H1 (cell line): ENCODE results near the gene DCLRE1A. TPM values are rescaled to one million over a fixed set of nuclear protein-coding genes. Genes with fewer than 3 reads are reported as not detected.

Source experiments
- CTCF ChIA-PET: fragments of 300-600 bp; sonication (Branson Sonifier 250); formaldehyde crosslinking; loops from one replicate; lab custom pipeline; 2021; ENCODE audit not compliant: partially characterized antibody; lab: Charles Lee
- POLR2A ChIA-PET: fragments of 300-600 bp; sonication (Branson Sonifier 250); formaldehyde crosslinking; loops from one replicate; lab custom pipeline; 2021; ENCODE audit warnings: inconsistent platforms; ENCODE audit not compliant: partially characterized antibody; lab: Charles Lee
- DNase-seq, 2 experiments: peaks; one replicate each; pipeline versions ENCODE4 v3.0.0 to v3.0.0-alpha.2; 2010 to 2022; ENCODE audit warnings: low spot score in 2 of 2, low read depth in 1 of 2, mixed read lengths in 1 of 2
- FAIRE-seq: peaks from 2 replicates; lab custom pipeline; 2011; peaks lifted over from hg19 to GRCh38; lab: Jason Lieb, UNC
- H2AFZ ChIP-seq: 2 replicates; pipeline ENCODE4 v1.8.1; 2012; ENCODE audit warnings: low read length, inconsistent platforms
- H2AK5ac ChIP-seq: 2 replicates; pipeline ENCODE4 v1.6.1; 2013; ENCODE audit warnings: low read depth, low read length
- H2BK120ac ChIP-seq: replicated peaks from 2 replicates; pipeline ENCODE3; 2013; ENCODE audit warnings: low read depth, low read length, inconsistent platforms
- H2BK12ac ChIP-seq: 2 replicates; pipeline ENCODE4 v1.6.1; 2013; ENCODE audit warnings: low read depth, low read length
- H2BK15ac ChIP-seq: 2 replicates; pipeline ENCODE4 v1.6.1; 2013; ENCODE audit warnings: low read length
- H2BK20ac ChIP-seq: 2 replicates; pipeline ENCODE4 v1.6.1; 2013; ENCODE audit warnings: low read length
- H2BK5ac ChIP-seq: 2 replicates; pipeline ENCODE4 v1.6.1; 2013; ENCODE audit warnings: low read depth, low read length
- H3K14ac ChIP-seq: 2 replicates; pipeline ENCODE4 v1.6.1; 2013; ENCODE audit warnings: inconsistent platforms; ENCODE audit not compliant: insufficient read length
- H3K18ac ChIP-seq: 2 replicates; pipeline ENCODE4 v1.6.1; 2013; ENCODE audit warnings: low read length; ENCODE audit errors: extremely low read depth
- H3K23ac ChIP-seq: 2 replicates; pipeline ENCODE4 v1.6.1; 2013; ENCODE audit warnings: inconsistent platforms; ENCODE audit not compliant: insufficient read length
- H3K23me2 ChIP-seq: 2 replicates; pipeline ENCODE4 v1.6.1; 2013; ENCODE audit warnings: low read depth, low read length
- H3K27ac ChIP-seq: 2 replicates; pipeline ENCODE4 v1.6.1; 2011; ENCODE audit warnings: low read depth, low read length, inconsistent platforms
- H3K27me3 ChIP-seq, 4 experiments: replicated peaks in 1 of 4; 1 replicate in 1 of 4; 2 replicates in 3 of 4; pipeline versions ENCODE4 v1.6.1 to v1.8.1; 2011 to 2013; ENCODE audit warnings: low read length in 3 of 4, mild to moderate bottlenecking in 3 of 4, inconsistent platforms in 2 of 4, mixed read lengths in 2 of 4, moderate library complexity in 1 of 4; ENCODE audit not compliant: control insufficient read depth in 3 of 4, insufficient read depth in 3 of 4; ENCODE audit errors: extremely low read depth in 1 of 4
- H3K36me3 ChIP-seq, 4 experiments: 2 replicates each; pipeline versions ENCODE4 v1.6.1 to v1.8.1; 2011 to 2013; ENCODE audit warnings: mild to moderate bottlenecking in 4 of 4, low read length in 3 of 4, moderate library complexity in 2 of 4, control low read depth in 1 of 4, inconsistent platforms in 1 of 4; ENCODE audit not compliant: insufficient read depth in 4 of 4, control insufficient read depth in 2 of 4
- H3K4ac ChIP-seq: replicated peaks from 2 replicates; pipeline ENCODE3; 2013; ENCODE audit warnings: low read length, low read depth, mixed read lengths, inconsistent platforms; ENCODE audit not compliant: insufficient read length
- H3K4me1 ChIP-seq, 4 experiments: replicated peaks in 1 of 4; 1 replicate in 1 of 4; 2 replicates in 3 of 4; pipeline versions ENCODE4 v1.6.1 to v1.8.1; 2011 to 2013; ENCODE audit warnings: low read length in 3 of 4, inconsistent platforms in 2 of 4, mixed read lengths in 1 of 4; ENCODE audit not compliant: insufficient read depth in 4 of 4, control insufficient read depth in 3 of 4
- H3K4me2 ChIP-seq, 2 experiments: 2 replicates each; pipeline versions ENCODE4 v1.6.1 to v1.8.1; 2011 to 2013; ENCODE audit warnings: low read depth in 2 of 2, low read length in 2 of 2, control low read depth in 1 of 2, inconsistent platforms in 1 of 2, mild to moderate bottlenecking in 1 of 2; ENCODE audit not compliant: insufficient read depth in 1 of 2
- H3K4me3 ChIP-seq, 4 experiments: fragments of 200-600, 300-600 bp in 1 of 4; sonication (generic), shearing (Covaris generic), sonication (Bioruptor Twin) in 1 of 4; 2 replicates each; pipeline versions ENCODE4 v1.5.1 to v1.8.1; 2011 to 2016; ENCODE audit warnings: low read length in 4 of 4, low read depth in 3 of 4, control low read depth in 2 of 4, inconsistent platforms in 2 of 4, mild to moderate bottlenecking in 2 of 4, mixed read lengths in 1 of 4, moderate library complexity in 1 of 4; ENCODE audit not compliant: insufficient read depth in 2 of 4; ENCODE audit errors: extremely low read depth in 1 of 4
- H3K56ac ChIP-seq: replicated peaks from 2 replicates; pipeline ENCODE3; 2013; ENCODE audit warnings: low read depth, mild to moderate bottlenecking, mixed read lengths, low read length, inconsistent platforms; ENCODE audit not compliant: insufficient read length
- H3K79me1 ChIP-seq: 2 replicates; pipeline ENCODE4 v1.6.1; 2013; ENCODE audit warnings: low read depth, low read length, control low read depth
- H3K79me2 ChIP-seq, 2 experiments: 2 replicates each; pipeline versions ENCODE4 v1.6.1 to v1.8.1; 2012 to 2013; ENCODE audit warnings: low read length in 2 of 2, mild to moderate bottlenecking in 2 of 2, inconsistent platforms in 1 of 2; ENCODE audit not compliant: insufficient read depth in 2 of 2, control insufficient read depth in 1 of 2
- H3K9ac ChIP-seq, 4 experiments: replicated peaks in 1 of 4; 1 replicate in 1 of 4; 2 replicates in 3 of 4; pipeline versions ENCODE4 v1.6.1 to v1.8.1; 2011 to 2013; ENCODE audit warnings: low read depth in 3 of 4, low read length in 3 of 4, control low read depth in 2 of 4, mild to moderate bottlenecking in 2 of 4, moderate library complexity in 2 of 4, inconsistent platforms in 1 of 4; ENCODE audit errors: extremely low read depth in 1 of 4
- H3K9me3 ChIP-seq, 2 experiments: 2 replicates each; pipeline versions ENCODE4 v1.6.1 to v1.8.1; 2012 to 2013; ENCODE audit warnings: mild to moderate bottlenecking in 2 of 2, moderate library complexity in 2 of 2, control low read depth in 1 of 2, inconsistent platforms in 1 of 2, low read depth in 1 of 2, low read length in 1 of 2, mixed read lengths in 1 of 2; ENCODE audit not compliant: insufficient read depth in 2 of 2
- H4K20me1 ChIP-seq, 2 experiments: replicated peaks in 1 of 2; 2 replicates each; pipeline versions ENCODE3 to v1.8.1; 2011 to 2013; ENCODE audit warnings: inconsistent platforms in 2 of 2, low read length in 2 of 2, mild to moderate bottlenecking in 1 of 2; ENCODE audit not compliant: insufficient read depth in 2 of 2, control insufficient read depth in 1 of 2
- H4K5ac ChIP-seq: 2 replicates; pipeline ENCODE4 v1.6.1; 2013; ENCODE audit warnings: low read length, low read depth, mixed read lengths, inconsistent platforms; ENCODE audit not compliant: insufficient read length
- H4K8ac ChIP-seq: 2 replicates; pipeline ENCODE4 v1.8.0; 2013; ENCODE audit warnings: mild to moderate bottlenecking, moderate library complexity, low read length, inconsistent platforms; ENCODE audit not compliant: insufficient read depth; ENCODE audit errors: extremely low read depth
- H4K91ac ChIP-seq: replicated peaks from 2 replicates; pipeline ENCODE3; 2013; ENCODE audit warnings: low read length, mixed read lengths, inconsistent platforms; ENCODE audit not compliant: insufficient read length
- CTBP2 ChIP-seq: IDR thresholded peaks from 2 replicates; pipeline ENCODE4 v1.7.0; 2011; ENCODE audit warnings: borderline replicate concordance, mild to moderate bottlenecking, moderate library complexity, mixed read lengths, low read length; ENCODE audit not compliant: insufficient read depth, insufficient read length
- GABPA ChIP-seq: IDR thresholded peaks from 2 replicates; pipeline ENCODE4 v1.6.1; 2011; ENCODE audit warnings: mild to moderate bottlenecking, low read length, moderate library complexity, borderline replicate concordance; ENCODE audit not compliant: insufficient read depth
- NRF1 ChIP-seq: IDR thresholded peaks from 2 replicates; pipeline ENCODE4 v1.6.1; 2011; ENCODE audit warnings: mild to moderate bottlenecking, low read depth, low read length, improper control_type of control experiment
- POLR2A ChIP-seq, 2 experiments: IDR thresholded peaks; 1 replicate in 1 of 2; 2 replicates in 1 of 2; pipeline ENCODE4 v1.6.1; 2011; ENCODE audit warnings: low read depth in 2 of 2, low read length in 2 of 2, mild to moderate bottlenecking in 2 of 2; ENCODE audit errors: control extremely low read depth in 1 of 2
- POU5F1 ChIP-seq: IDR thresholded peaks from 2 replicates; pipeline ENCODE4 v1.6.1; 2011; ENCODE audit warnings: low read depth, mild to moderate bottlenecking, low read length, moderate library complexity
- TAF1 ChIP-seq: IDR thresholded peaks from 2 replicates; pipeline ENCODE4 v1.6.1; 2011; ENCODE audit warnings: mild to moderate bottlenecking, low read depth, low read length
- TAF7 ChIP-seq: optimal IDR thresholded peaks from 2 replicates; pipeline ENCODE3; 2011; ENCODE audit warnings: low read depth, mild to moderate bottlenecking, inconsistent platforms, low read length, moderate library complexity, borderline replicate concordance
- TBP ChIP-seq: IDR thresholded peaks from 2 replicates; pipeline ENCODE4 v1.6.1; 2011; ENCODE audit warnings: low read depth, low read length, improper control_type of control experiment
- TCF12 ChIP-seq: IDR thresholded peaks from 2 replicates; pipeline ENCODE4 v1.6.1; 2011; ENCODE audit warnings: low read depth, mild to moderate bottlenecking, low read length
- YY1 ChIP-seq: IDR thresholded peaks from 2 replicates; pipeline ENCODE4 v1.6.1; 2011; ENCODE audit warnings: low read depth, mild to moderate bottlenecking, low read length
- WGBS, 2 experiments: shearing (Covaris generic) in 1 of 2; methylation state at CpG; one replicate each; pipeline versions ENCODE4 v1.1.6 to v1.1.7; 2013 to 2015; ENCODE audit warnings: low lambda C conversion rate in 2 of 2, mixed read lengths in 2 of 2, inconsistent platforms in 1 of 2, low coverage in 1 of 2, missing lambda C conversion rate in 1 of 2; ENCODE audit not compliant: insufficient replicate concordance in 2 of 2, insufficient coverage in 1 of 2, insufficient read length in 1 of 2; ENCODE audit errors: extremely low coverage in 1 of 2, missing lambda C conversion rate in 1 of 2; 5-methylcytosine and 5-hydroxymethylcytosine counted together
- polyA plus RNA-seq, 7 experiments: library from polyadenylated mRNA; depleted of rRNA in 3 of 7; stranded (reverse) in 5 of 7; unstranded in 2 of 7; fragments of >200 nt in 5 of 7; fragments of 200-250 nt in 2 of 7; gene quantifications; 1 replicate in 5 of 7; 2 replicates in 1 of 7; 4 replicates in 1 of 7; pipeline versions ENCODE4 v1.2.1 to v1.2.3, GENCODE V29; 2011 to 2013; ENCODE audit warnings: missing spikeins in 2 of 7, mixed read lengths in 2 of 7
- total RNA-seq: library from RNA; stranded (reverse); fragmentation: NEBNext Ultra II Directional; extraction: Animal tissue kit (Norgen Biotek cat#: 25700); gene quantifications from 2 replicates; pipeline ENCODE4 v1.2.1, GENCODE V29; 2021

DCLRE1A gene
- total and polyA plus RNA-seq, 2 of the 8 experiments (the other 6 are each of a cell fraction or from before 2014, with no cell fraction given), result 8.1 to 10.1 TPM

GRCh38 chr10:113876461-113876860 lies 22.6 kb upstream of the DCLRE1A start:
- Histone ChIP-seq H2BK12ac (no peak overlapping the region), H3K36me3 (peaks cover 0 to 16% (median 3%) of the 10 kb centered on the region in 4 experiments; a peak in 3 of 8 replicates), H3K56ac (no peak overlapping the region), H2AFZ (no peak overlapping the region), H2BK20ac (no peak overlapping the region), H3K23me2 (no peaks in the 10 kb centered on the region; the same call in 1 of the 2 replicates), H3K4me3 (no peak overlapping the region), H3K27ac (no peak overlapping the region), H4K8ac (no peak overlapping the region), H4K91ac (no peak overlapping the region), H3K9ac (no peak overlapping the region), H3K14ac (no peak overlapping the region), H3K9me3 (no peaks in the 10 kb centered on the region), H4K5ac (no peak overlapping the region), H2BK5ac (no peak overlapping the region), H3K4me1 (no peaks in the 10 kb centered on the region), H2AK5ac (no peak overlapping the region), H3K4me2 (no peak overlapping the region), H3K23ac (no peak overlapping the region), H3K27me3 (no peaks in the 10 kb centered on the region), H3K4ac (no peak overlapping the region), H4K20me1 (no peaks in the 10 kb centered on the region), H3K79me2 (peaks cover 0 to 32% of the 10 kb centered on the region in 2 experiments; a peak in 3 of 4 replicates), H3K79me1 (no peaks in the 10 kb centered on the region), H2BK15ac (no peak overlapping the region), H2BK120ac (no peak overlapping the region), H3K18ac (no peak overlapping the region)
- CTCF ChIA-PET, result interaction anchor here (0.7 kb wide), 2 partner anchors 402 to 410 kb away, joined by 3 to 4 read pairs; no protein-coding TSS in a partner anchor
- POLR2A ChIA-PET, result no interaction called here
- FAIRE-seq (no peak), DNase-seq (no peak)
- 93% methylated on average over 3 of the region's 3 CpGs; no CpG with 5 or more reads in 1 of the 2 experiments for WGBS, 2 experiments
- TF ChIP-seq NRF1 (no peak), GABPA (no peak), POLR2A (IDR thresholded peaks at IDR 0.05; ENCODE audit: control extremely low read depth in 1 of 2, low read depth in 2 of 2, low read length in 2 of 2) (no peak), TAF7 (no peak), YY1 (no peak), TBP (no peak), TCF12 (no peak), TAF1 (no peak), CTBP2 (no peak), POU5F1 (no peak)
